Endothelial cell of umbilical vein (primary cell): ENCODE data around the gene TAGLN2. TPM values are rescaled to one million over a fixed set of nuclear protein-coding genes. Genes with fewer than 3 reads are reported as not detected.

Experiments
- BruUV-seq: library from RNA; stranded (reverse); fragments of 400-500 nt; replicated peaks from 2 replicates; lab custom pipeline; 2021; lab: Mats Ljungman, UMichigan
- CTCF ChIA-PET: fragments of 300-600, 350-600 bp; sonication (Branson Sonifier 250); formaldehyde crosslinking; loops from one replicate; lab custom pipeline; 2021; ENCODE audit warnings: antibody characterized with exemption, inconsistent platforms; lab: Charles Lee
- POLR2A ChIA-PET: fragments of 300-600, 350-600 bp; sonication (Branson Sonifier 250); formaldehyde crosslinking; loops from one replicate; lab custom pipeline; 2021; ENCODE audit warnings: antibody characterized with exemption, inconsistent platforms; lab: Charles Lee
- DNase-seq: peaks from one replicate; pipeline ENCODE4 v3.0.0-alpha.2; 2011; ENCODE audit warnings: low read depth, low spot score
- FAIRE-seq: peaks from 2 replicates; lab custom pipeline; 2011; peaks lifted over from hg19 to GRCh38; lab: Jason Lieb, UNC
- H2AFZ ChIP-seq: 2 replicates; pipeline ENCODE4 v1.6.0; 2012; ENCODE audit warnings: low read depth, low read length, control low read depth, inconsistent platforms
- H3K27ac ChIP-seq: 2 replicates; pipeline ENCODE4 v1.5.1; 2011; ENCODE audit warnings: low read depth, mild to moderate bottlenecking, control low read depth, low read length, moderate library complexity; ENCODE audit not compliant: insufficient read depth
- H3K27me3 ChIP-seq, 2 experiments: 2 replicates each; pipeline versions ENCODE4 v1.6.0 to v1.6.1; 2011; ENCODE audit warnings: low read length in 2 of 2, mixed read lengths in 1 of 2; ENCODE audit not compliant: control insufficient read depth in 2 of 2, insufficient read depth in 2 of 2
- H3K36me3 ChIP-seq, 2 experiments: 2 replicates in 1 of 2; 3 replicates in 1 of 2; pipeline ENCODE4 v1.5.1; 2011; ENCODE audit warnings: low read length in 2 of 2, mild to moderate bottlenecking in 1 of 2, moderate library complexity in 1 of 2; ENCODE audit not compliant: control insufficient read depth in 2 of 2, insufficient read depth in 2 of 2; ENCODE audit errors: extremely low read depth in 1 of 2
- H3K4me1 ChIP-seq: 3 replicates; pipeline ENCODE4 v1.5.1; 2011; ENCODE audit warnings: mild to moderate bottlenecking, low read length; ENCODE audit not compliant: control insufficient read depth, insufficient read depth; ENCODE audit errors: extremely low read depth
- H3K4me2 ChIP-seq: 2 replicates; pipeline ENCODE4 v1.6.1; 2011; ENCODE audit warnings: low read length, control low read depth, mixed read lengths; ENCODE audit not compliant: insufficient read depth
- H3K4me3 ChIP-seq, 3 experiments: fragments of 200-600 bp in 1 of 3; sonication (generic), shearing (Covaris generic) in 1 of 3; replicated peaks in 1 of 3; 2 replicates each; pipeline ENCODE4 v1.5.1; 2011 to 2016; ENCODE audit warnings: control low read depth in 3 of 3, low read length in 3 of 3, mild to moderate bottlenecking in 2 of 3, inconsistent platforms in 1 of 3, low read depth in 1 of 3, moderate library complexity in 1 of 3; ENCODE audit not compliant: insufficient read depth in 1 of 3
- H3K79me2 ChIP-seq: 2 replicates; pipeline ENCODE4 v1.6.0; 2012; ENCODE audit warnings: low read length, inconsistent platforms; ENCODE audit not compliant: control insufficient read depth, insufficient read depth
- H3K9ac ChIP-seq: replicated peaks from 2 replicates; pipeline ENCODE3; 2011; ENCODE audit warnings: low read length, control low read depth; ENCODE audit not compliant: insufficient read depth; ENCODE audit errors: extremely low read depth
- H3K9me1 ChIP-seq: replicated peaks from 3 replicates; pipeline ENCODE4 v1.6.0; 2011; ENCODE audit warnings: mild to moderate bottlenecking, low read length; ENCODE audit not compliant: control insufficient read depth, insufficient read depth; ENCODE audit errors: extremely low read depth
- H3K9me3 ChIP-seq: replicated peaks from 2 replicates; pipeline ENCODE4 v1.5.1; 2012; ENCODE audit warnings: low read length, inconsistent platforms; ENCODE audit not compliant: control insufficient read depth, insufficient read depth
- H4K20me1 ChIP-seq: replicated peaks from 2 replicates; pipeline ENCODE3; 2011; ENCODE audit warnings: mild to moderate bottlenecking, low read length; ENCODE audit not compliant: control insufficient read depth, insufficient read depth; ENCODE audit errors: extremely low read depth
- EZH2 ChIP-seq: IDR thresholded peaks from 2 replicates; pipeline ENCODE4 v1.6.1; 2012; ENCODE audit warnings: borderline replicate concordance, low read depth, mild to moderate bottlenecking, moderate library complexity, low read length, inconsistent platforms; ENCODE audit not compliant: severe bottlenecking
- FOS ChIP-seq: IDR thresholded peaks from 2 replicates; pipeline ENCODE4 v1.6.1; 2011; ENCODE audit warnings: mild to moderate bottlenecking, low read length, moderate library complexity, borderline replicate concordance; ENCODE audit not compliant: insufficient read depth
- GATA2 ChIP-seq: IDR thresholded peaks from 2 replicates; pipeline ENCODE4 v1.7.0; 2011; ENCODE audit warnings: low read depth, mild to moderate bottlenecking, moderate library complexity, mixed read lengths, low read length; ENCODE audit not compliant: insufficient read length, insufficient read depth
- JUN ChIP-seq: IDR thresholded peaks from 2 replicates; pipeline ENCODE4 v1.6.1; 2011; ENCODE audit warnings: borderline replicate concordance, low read depth; ENCODE audit not compliant: insufficient read length, insufficient read depth
- MYC ChIP-seq: IDR thresholded peaks from one replicate; pipeline ENCODE4 v1.6.1; 2011; ENCODE audit warnings: mild to moderate bottlenecking, low read depth, low read length
- POLR2A ChIP-seq: IDR thresholded peaks from 2 replicates; pipeline ENCODE4 v1.6.1; 2012; ENCODE audit warnings: low read depth, mild to moderate bottlenecking, control low read depth, low read length
- POLR2AphosphoS5 ChIP-seq: IDR thresholded peaks from 2 replicates; pipeline ENCODE4 v1.6.1; 2012; ENCODE audit warnings: low read depth, mild to moderate bottlenecking, control low read depth, low read length, moderate library complexity; ENCODE audit not compliant: insufficient read depth
- dilution Hi-C: fragments of 300-500 bp; cut with MboI; formaldehyde crosslinking; loops from one replicate; pipeline ENCODE4 v1.15.0; 2019; ENCODE audit warnings: low sequenced_read_pairs; ENCODE audit not compliant: extremely low pct_ligation_motif_present
- intact Hi-C: fragments of 100-400 bp; cut with micrococcal nuclease; formaldehyde crosslinking; loops from one replicate; pipeline ENCODE4 v1.10.0; 2022
- polyA plus RNA-seq, 4 experiments: library from polyadenylated mRNA; depleted of rRNA in 3 of 4; stranded (reverse) in 3 of 4; unstranded in 1 of 4; fragments of >200 nt; gene quantifications; 2 replicates each; pipeline versions ENCODE4 v1.2.1 to v1.2.3, GENCODE V29; 2011 to 2012; ENCODE audit warnings: missing spikeins in 1 of 4
- total RNA-seq: library from RNA; stranded (reverse); gene quantifications from 2 replicates; pipeline ENCODE4 v1.2.3, GENCODE V29; 2021
- TF ChIP-seq, protein P1 (sequence below), 2 donors: IDR thresholded peaks; 1 replicate in 1 of 2; 2 replicates in 1 of 2; pipeline ENCODE4 v1.5.1; 2011; ENCODE audit warnings: low read length in 2 of 2, mild to moderate bottlenecking in 2 of 2, moderate library complexity in 2 of 2, control low read depth in 1 of 2, inconsistent platforms in 1 of 2, low read depth in 1 of 2; ENCODE audit not compliant: insufficient read depth in 1 of 2; ENCODE audit errors: extremely low read depth in 1 of 2
- TF ChIP-seq, protein P2 (sequence below): IDR thresholded peaks from 2 replicates; pipeline ENCODE4 v1.6.1; 2011; ENCODE audit not compliant: insufficient read depth, insufficient read length

Gene TAGLN2
- total and polyA plus RNA-seq, 2 donors (not counting 3 experiments of a cell fraction or from before 2014, with no cell fraction given), result 646 to 1,279 TPM

DNA sequence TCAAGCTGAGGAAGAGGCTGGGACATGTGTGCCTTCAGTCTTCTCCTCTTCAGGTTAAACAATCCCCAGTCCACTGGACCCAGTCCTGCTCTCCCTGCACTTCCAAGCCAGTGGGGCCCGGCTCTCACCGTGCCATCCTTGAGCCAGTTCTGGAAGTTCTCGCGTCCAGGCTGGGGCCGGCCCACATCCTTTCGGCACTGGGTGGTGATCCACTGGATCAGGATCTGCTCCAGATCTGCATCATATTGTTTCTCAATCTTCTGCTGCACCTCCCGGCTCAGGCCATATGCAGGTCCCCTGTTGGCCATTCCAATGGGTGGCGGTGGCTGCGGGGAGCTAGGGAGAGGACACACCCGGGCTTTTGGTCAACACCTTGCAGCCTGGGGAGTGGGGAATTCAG lies 5.1 kb downstream of the TAGLN2 start:
- no peak for DNase-seq
- BruUV-seq, result no TSS peak
- H3K4me2 ChIP-seq, result no peak overlapping the region
- POLR2A ChIA-PET, result no interaction called here
- intact Hi-C loops, result loop anchor here (5.0 to 10.0 kb wide), 4 partner anchors 268 to 1905 kb away; no protein-coding TSS in a partner anchor
- H4K20me1 ChIP-seq, result no peaks in the 10 kb centered on the region
- no peaks in the 10 kb centered on the region for H3K9me1 ChIP-seq
- no peak overlapping the region for H2AFZ ChIP-seq
- no peaks in the 10 kb centered on the region for H3K27me3 ChIP-seq
- H3K79me2 ChIP-seq, result peaks cover 62% of the 10 kb centered on the region
- no peak overlapping the region for H3K27ac ChIP-seq
- H3K9ac ChIP-seq, result no peak overlapping the region
- no peak for TF ChIP-seq MYC
- no peak for TF ChIP-seq GATA2
- TF ChIP-seq POLR2A, result no peak
- TF ChIP-seq FOS, result no peak
- TF ChIP-seq, protein P1, sequence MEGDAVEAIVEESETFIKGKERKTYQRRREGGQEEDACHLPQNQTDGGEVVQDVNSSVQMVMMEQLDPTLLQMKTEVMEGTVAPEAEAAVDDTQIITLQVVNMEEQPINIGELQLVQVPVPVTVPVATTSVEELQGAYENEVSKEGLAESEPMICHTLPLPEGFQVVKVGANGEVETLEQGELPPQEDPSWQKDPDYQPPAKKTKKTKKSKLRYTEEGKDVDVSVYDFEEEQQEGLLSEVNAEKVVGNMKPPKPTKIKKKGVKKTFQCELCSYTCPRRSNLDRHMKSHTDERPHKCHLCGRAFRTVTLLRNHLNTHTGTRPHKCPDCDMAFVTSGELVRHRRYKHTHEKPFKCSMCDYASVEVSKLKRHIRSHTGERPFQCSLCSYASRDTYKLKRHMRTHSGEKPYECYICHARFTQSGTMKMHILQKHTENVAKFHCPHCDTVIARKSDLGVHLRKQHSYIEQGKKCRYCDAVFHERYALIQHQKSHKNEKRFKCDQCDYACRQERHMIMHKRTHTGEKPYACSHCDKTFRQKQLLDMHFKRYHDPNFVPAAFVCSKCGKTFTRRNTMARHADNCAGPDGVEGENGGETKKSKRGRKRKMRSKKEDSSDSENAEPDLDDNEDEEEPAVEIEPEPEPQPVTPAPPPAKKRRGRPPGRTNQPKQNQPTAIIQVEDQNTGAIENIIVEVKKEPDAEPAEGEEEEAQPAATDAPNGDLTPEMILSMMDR (IDR thresholded peaks at IDR 0.05; ENCODE audit: extremely low read depth in 1 of 2, insufficient read depth in 1 of 2, low read depth in 1 of 2, low read length in 2 of 2), result no peak
- no peak for TF ChIP-seq POLR2AphosphoS5
- TF ChIP-seq, protein P2, sequence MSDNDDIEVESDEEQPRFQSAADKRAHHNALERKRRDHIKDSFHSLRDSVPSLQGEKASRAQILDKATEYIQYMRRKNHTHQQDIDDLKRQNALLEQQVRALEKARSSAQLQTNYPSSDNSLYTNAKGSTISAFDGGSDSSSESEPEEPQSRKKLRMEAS, result no peak
- no peak for TF ChIP-seq JUN
- no peak for TF ChIP-seq EZH2
- H3K36me3 ChIP-seq, result peaks cover 13 to 27% of the 10 kb centered on the region in 2 experiments
- H3K4me3 ChIP-seq, result no peak overlapping the region
- no peaks in the 10 kb centered on the region for H3K9me3 ChIP-seq
- H3K4me1 ChIP-seq, result peaks cover 39% of the 10 kb centered on the region
- dilution Hi-C loops, result no loop called here
- CTCF ChIA-PET, result interaction anchor here (1.1 kb wide), 1 partner anchor 87 kb away, joined by 3 read pairs; no protein-coding TSS in a partner anchor
- no peak for FAIRE-seq
